HT1080 (cell line): ENCODE results near the gene NIM1K. TPM values are rescaled to one million over a fixed set of nuclear protein-coding genes. Genes with fewer than 3 reads are reported as not detected.
"Not testable (repeated sequence)": the region's sequence is repeated elsewhere in the genome, so short reads cannot be mapped to it uniquely, and the experiment has no call there.

Experiments
- DNase-seq: peaks from one replicate; pipeline ENCODE4 v3.0.0-alpha.2; 2015; ENCODE audit warnings: low read depth
- total RNA-seq: library from RNA; depleted of rRNA; stranded (reverse); fragments of >200 nt; shearing (Covaris generic); gene quantifications from 2 replicates; pipeline ENCODE4 v1.2.3, GENCODE V29; 2014

Gene NIM1K
- total RNA-seq, 1 experiment from 2014 or later: 0.02 TPM

DNA sequence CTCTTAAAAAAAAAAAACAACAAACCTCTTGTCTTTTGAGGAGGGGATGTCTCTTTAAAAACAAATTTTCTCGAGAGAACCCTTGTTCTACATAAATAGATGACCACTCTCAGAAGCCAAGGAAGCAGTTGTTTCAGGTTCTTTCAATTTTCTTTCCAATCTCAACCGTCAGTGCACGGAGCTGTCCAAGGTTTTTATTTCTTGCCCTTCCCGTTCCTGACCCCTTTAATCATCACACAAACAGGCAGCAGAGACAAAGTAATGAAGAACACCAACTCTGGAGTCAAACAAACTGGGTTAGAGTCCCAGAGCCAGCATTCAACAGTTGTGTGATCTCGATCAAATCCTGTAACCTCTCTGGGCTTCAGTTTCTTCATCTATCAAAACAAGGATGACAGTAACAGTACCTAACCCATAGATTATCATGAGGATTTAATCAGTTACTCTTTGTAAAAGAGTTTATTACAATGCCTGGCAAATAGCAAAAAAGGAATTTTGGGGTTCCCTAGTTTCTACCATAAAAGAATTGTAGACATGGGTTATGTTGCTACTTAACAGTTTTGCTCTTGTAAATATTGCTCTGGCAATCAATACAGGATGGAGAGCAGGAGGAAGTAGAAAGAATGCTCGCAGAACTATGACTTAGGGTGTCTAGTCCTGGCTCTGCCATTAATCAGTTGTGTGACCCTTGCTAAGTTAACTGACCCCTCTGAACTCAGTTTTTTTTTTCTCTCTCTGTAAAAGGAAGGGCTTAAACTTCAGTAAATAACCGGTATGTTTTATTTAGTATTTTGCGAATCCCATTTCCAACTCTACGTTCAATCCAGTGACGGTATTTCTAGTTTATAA lies 1.0 kb upstream of the NIM1K start:
- DNase-seq: peak; percentile 27

DNA sequence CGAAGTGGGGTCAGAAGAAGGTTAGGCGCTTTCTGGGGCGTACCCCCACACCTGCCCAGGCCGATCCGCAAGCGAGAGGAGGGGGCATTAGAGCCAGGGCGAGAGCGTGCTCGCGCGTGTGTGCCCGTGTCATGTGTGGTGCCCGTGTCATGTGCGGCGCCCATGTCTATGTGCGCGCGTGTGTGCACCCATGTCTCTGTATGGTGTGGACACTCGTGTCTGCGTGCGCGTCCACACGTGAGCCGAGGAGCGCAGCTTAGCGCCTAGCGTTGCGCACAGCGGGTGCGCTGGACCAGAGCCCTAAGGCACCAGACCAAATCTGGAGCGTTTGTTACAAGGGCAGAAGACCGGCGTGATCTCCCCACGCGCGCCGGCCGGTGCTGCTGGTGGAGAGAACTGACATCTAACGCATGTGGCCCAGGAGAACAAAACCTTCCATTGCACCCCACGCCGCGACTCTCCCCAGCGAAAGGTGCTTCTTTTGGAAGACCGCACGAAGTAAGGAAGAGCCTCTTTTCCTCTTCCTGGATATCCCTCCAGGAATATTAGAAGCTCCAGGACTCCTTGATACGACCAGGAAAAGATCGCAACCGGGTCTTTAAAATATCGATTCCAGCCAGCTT lies 644 bp downstream of the NIM1K start:
- DNase-seq: no peak

GRCh38 chr5:43193181-43193893 lies 1.3 kb downstream of the NIM1K start:
- peak; percentile 86 for DNase-seq

- DNase-seq: no peak
Measured at GRCh38 chr5:43193894-43194265, 1.9 kb downstream of the NIM1K start.

DNA sequence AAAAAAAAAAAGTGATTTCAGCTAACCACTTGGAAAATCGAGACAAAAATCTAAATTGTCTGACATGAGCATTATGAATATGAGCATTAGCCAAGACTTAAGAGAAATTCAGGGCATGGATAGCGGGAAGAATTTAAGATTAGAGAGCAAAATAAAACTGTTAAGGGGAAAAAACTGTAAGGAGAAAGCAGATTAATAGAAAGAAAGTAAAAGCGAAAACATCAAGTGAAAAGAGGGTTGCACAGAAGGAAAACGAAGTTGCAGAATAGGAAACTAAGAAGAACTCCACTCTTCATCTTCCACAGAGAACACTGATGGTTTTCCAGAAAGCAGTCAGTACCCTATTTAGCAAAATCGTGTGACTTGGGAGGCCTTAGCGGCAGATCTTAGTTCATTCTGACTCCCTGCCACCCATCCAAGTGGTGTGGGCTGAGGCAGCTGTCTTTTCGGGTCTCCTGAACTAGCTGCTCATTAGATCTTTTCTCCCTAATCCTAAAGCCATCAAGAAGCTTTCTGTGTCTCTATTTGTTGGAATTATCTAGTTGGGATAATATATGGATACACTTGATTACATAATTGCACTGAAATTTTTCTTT lies 3.7 kb downstream of the NIM1K start:
- DNase-seq: no peak

DNA sequence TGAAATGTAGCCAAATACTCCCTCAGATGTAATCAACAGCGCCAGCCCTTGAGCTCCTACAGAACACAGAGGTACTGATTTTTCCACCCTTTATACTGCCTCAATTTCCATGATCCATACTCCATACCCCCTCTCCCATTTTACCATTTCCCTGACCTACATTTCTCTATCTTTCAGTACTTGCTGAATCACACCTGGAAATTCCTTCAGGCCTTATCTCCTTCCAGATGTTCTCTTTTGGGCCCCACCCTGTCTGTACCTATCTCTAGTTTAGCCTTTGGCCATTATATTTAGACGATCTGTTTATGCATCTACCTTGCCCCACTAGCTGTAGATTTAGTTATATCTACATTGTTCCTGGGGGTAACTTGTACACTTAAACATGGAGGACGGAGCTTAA lies 5.5 kb downstream of the NIM1K start:
- no peak for DNase-seq

- DNase-seq: not testable (repeated sequence)
Measured at GRCh38 chr5:43201442-43201841, 9.4 kb downstream of the NIM1K start.

GRCh38 chr5:43202380-43202779 lies 10.4 kb downstream of the NIM1K start:
- no peak for DNase-seq

DNA sequence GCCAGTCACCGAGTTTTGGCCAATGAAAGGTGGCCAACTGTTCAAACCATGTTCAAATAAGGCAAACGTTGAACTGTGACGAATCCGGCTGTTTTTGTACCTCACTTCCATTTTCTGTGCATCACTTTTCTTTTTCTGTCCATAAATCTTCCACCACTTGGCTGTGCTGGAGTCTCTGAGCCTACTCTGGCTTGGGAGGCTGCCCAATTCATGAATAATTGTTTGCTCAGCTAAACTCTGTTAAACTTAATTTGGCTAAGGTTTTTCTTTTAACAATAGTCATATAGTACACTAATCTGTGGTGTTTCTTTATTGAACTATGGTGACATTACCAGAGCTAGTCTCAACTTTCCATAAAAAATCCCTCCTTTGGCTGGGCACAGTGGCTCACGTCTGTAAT lies 11.3 kb downstream of the NIM1K start:
- peak; percentile 34 for DNase-seq

DNA sequence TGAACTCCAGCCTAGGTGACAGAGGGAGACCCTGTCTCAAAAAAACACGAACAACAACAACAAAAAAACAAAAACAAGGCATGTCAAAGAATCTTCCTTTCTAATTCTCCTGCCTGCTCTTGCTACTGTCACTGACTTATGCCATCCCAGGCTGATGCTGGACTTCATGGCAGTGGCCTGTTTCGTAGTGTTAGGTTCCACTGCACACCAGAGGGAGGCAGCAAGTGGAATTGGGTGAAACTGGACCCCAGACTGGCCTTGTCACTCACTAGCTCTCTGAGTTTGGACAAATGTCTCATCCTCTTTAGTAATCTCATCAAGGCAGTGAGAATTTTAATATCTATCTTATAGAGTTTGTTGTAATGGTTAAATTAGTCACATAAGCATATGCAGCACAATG lies 12.9 kb downstream of the NIM1K start:
- DNase-seq: no peak

- DNase-seq: peak; percentile 18
Measured at GRCh38 chr5:43207601-43208000, 15.6 kb downstream of the NIM1K start.

DNA sequence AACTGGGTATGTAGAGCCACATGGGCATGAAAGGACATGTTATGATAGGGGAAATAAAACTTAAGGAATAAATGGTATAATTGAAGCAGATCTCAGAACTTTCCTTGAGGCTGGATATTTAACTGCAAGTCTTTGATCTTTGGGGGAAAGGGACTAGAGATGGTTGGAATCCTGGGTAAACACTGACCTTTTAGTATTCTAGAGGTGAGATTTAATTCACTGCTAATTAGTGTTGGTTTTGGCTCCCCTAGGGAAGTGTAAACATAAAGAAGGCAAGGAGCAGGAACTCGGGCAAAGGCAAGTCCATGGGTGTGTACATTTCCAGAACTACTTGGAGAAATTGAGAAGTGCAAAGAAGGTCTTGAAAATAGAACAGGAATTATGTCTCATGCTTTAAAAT lies 16.6 kb downstream of the NIM1K start:
- DNase-seq: no peak

DNA sequence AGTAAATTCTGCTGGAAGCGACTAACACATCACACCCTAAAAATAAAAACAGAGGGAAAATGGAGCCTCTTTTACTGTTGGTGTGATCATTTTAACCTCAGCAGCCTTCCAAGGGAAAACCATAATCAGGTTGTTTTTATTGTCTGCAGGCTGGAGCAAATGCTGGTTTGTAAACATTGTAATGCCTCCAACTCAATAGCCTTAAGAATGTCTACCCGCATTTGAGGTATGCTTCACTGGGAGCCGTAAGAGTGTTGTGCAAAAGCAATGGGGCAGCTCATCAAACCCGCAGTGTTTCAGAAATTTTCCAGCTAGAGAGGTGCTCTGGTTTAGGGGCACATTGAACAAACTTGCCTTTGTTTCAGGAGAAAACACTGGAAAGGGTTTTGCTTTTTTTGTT lies 17.0 kb downstream of the NIM1K start:
- no peak for DNase-seq

DNA sequence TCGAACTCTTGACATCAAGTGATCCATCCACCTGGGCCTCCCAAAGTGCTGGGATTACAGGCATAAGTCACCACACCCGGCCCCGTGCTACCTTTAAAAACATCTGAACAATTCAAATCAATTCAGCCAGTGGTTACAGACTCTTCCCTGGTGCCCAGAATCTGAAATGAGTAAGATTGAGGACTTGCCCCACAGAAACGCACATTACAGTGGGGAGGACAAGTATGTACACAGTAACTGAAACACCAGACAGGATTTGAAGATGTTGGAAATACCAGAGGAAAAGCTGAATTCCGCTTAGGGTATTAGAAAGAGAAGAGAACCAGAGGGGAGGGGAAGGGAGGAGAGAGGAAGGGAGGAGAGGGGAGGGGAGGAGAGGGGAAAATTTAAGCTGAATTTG lies 17.8 kb downstream of the NIM1K start:
- no peak for DNase-seq

GRCh38 chr5:43210570-43210969 lies 18.5 kb downstream of the NIM1K start:
- DNase-seq: no peak

DNA sequence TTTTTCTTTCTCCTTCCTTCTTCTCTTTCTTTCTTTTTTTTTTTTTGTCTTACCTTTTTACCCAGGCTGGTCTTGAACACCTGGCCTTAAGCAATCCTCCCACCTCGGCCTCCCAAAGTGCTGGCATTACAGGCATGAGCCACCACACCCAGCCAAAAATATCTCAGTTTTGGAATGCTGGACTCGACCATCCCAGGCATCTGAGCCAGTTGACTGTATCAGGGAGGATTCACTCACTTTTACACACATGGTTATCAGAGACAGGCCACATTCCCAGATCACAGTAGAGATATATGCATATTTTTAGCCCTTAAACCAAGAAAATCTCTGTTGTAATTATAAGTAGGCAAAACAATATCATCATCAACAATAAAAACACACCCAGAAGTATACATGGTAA lies 21.9 kb downstream of the NIM1K start:
- DNase-seq: no peak

GRCh38 chr5:43215073-43215631 lies 23.1 kb downstream of the NIM1K start:
- no peak for DNase-seq

DNA sequence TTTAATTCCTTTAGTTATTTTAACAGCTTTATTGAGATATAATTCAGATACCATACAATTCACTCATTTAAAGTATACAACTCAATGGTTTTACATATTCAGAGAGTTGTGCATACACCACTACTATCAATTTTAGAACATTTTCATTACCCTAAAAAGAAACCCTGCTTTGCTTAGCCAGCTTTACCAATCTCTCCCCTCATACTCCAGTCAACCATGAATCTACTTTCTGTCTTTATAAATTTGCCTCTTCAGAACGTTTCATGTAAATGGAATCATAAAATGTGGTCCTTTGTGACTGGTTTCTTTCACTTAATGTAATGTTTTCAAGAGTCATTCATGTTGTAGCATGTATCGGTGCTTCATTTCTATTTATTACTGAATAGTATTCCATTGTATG lies 24.9 kb downstream of the NIM1K start:
- no peak for DNase-seq

GRCh38 chr5:43219120-43219519 lies 27.1 kb downstream of the NIM1K start:
- DNase-seq: no peak

GRCh38 chr5:43221502-43221901 lies 29.5 kb downstream of the NIM1K start:
- peak; percentile 36 for DNase-seq

DNA sequence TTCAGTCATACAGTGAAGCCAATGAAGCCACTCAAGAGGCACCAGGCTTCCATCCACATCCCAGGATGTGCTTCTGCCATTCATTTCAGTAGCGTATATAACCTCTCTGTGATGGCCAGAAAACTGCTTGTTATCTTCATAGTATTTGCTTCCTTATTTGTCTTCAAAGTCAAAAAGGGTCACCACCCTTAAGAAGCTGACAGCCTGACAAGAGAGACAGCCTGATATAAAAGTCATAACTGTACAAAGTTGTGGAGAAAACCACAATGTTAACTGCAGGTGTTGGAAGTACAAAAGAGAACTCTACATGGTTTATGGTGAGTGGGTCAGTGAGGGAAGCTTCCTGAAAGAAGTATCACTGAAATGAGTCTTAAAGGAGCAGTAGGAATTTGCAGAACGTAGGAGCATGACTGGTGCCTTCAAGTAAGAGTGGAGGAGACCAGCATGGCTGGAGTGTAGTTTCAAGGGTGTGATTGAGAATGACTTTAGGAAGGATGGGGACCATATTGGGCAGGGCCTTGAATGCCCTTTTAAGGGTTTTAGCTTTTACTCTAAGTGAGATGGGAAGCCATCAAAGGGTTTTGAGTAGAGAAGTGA lies 33.7 kb downstream of the NIM1K start:
- no peak for DNase-seq
